Endothelial cell of umbilical vein (primary cell): ENCODE results near the gene AGFG2. TPM values are rescaled to one million over a fixed set of nuclear protein-coding genes. Genes with fewer than 3 reads are reported as not detected.

ENCODE experiments used
- BruUV-seq: library from RNA; stranded (reverse); fragments of 400-500 nt; replicated peaks from 2 replicates; lab custom pipeline; 2021; lab: Mats Ljungman, UMichigan
- CTCF ChIA-PET: fragments of 300-600, 350-600 bp; sonication (Branson Sonifier 250); formaldehyde crosslinking; loops from one replicate; lab custom pipeline; 2021; ENCODE audit warnings: antibody characterized with exemption, inconsistent platforms; lab: Charles Lee
- POLR2A ChIA-PET: fragments of 300-600, 350-600 bp; sonication (Branson Sonifier 250); formaldehyde crosslinking; loops from one replicate; lab custom pipeline; 2021; ENCODE audit warnings: antibody characterized with exemption, inconsistent platforms; lab: Charles Lee
- DNase-seq: peaks from one replicate; pipeline ENCODE4 v3.0.0-alpha.2; 2011; ENCODE audit warnings: low read depth, low spot score
- FAIRE-seq: peaks from 2 replicates; lab custom pipeline; 2011; peaks lifted over from hg19 to GRCh38; lab: Jason Lieb, UNC
- H2AFZ ChIP-seq: 2 replicates; pipeline ENCODE4 v1.6.0; 2012; ENCODE audit warnings: low read depth, low read length, control low read depth, inconsistent platforms
- H3K27ac ChIP-seq: 2 replicates; pipeline ENCODE4 v1.5.1; 2011; ENCODE audit warnings: low read depth, mild to moderate bottlenecking, control low read depth, low read length, moderate library complexity; ENCODE audit not compliant: insufficient read depth
- H3K27me3 ChIP-seq, 2 experiments: 2 replicates each; pipeline versions ENCODE4 v1.6.0 to v1.6.1; 2011; ENCODE audit warnings: low read length in 2 of 2, mixed read lengths in 1 of 2; ENCODE audit not compliant: control insufficient read depth in 2 of 2, insufficient read depth in 2 of 2
- H3K36me3 ChIP-seq, 2 experiments: 2 replicates in 1 of 2; 3 replicates in 1 of 2; pipeline ENCODE4 v1.5.1; 2011; ENCODE audit warnings: low read length in 2 of 2, mild to moderate bottlenecking in 1 of 2, moderate library complexity in 1 of 2; ENCODE audit not compliant: control insufficient read depth in 2 of 2, insufficient read depth in 2 of 2; ENCODE audit errors: extremely low read depth in 1 of 2
- H3K4me1 ChIP-seq: 3 replicates; pipeline ENCODE4 v1.5.1; 2011; ENCODE audit warnings: mild to moderate bottlenecking, low read length; ENCODE audit not compliant: control insufficient read depth, insufficient read depth; ENCODE audit errors: extremely low read depth
- H3K4me2 ChIP-seq: 2 replicates; pipeline ENCODE4 v1.6.1; 2011; ENCODE audit warnings: low read length, control low read depth, mixed read lengths; ENCODE audit not compliant: insufficient read depth
- H3K4me3 ChIP-seq, 3 experiments: fragments of 200-600 bp in 1 of 3; sonication (generic), shearing (Covaris generic) in 1 of 3; replicated peaks in 1 of 3; 2 replicates each; pipeline ENCODE4 v1.5.1; 2011 to 2016; ENCODE audit warnings: control low read depth in 3 of 3, low read length in 3 of 3, mild to moderate bottlenecking in 2 of 3, inconsistent platforms in 1 of 3, low read depth in 1 of 3, moderate library complexity in 1 of 3; ENCODE audit not compliant: insufficient read depth in 1 of 3
- H3K79me2 ChIP-seq: 2 replicates; pipeline ENCODE4 v1.6.0; 2012; ENCODE audit warnings: low read length, inconsistent platforms; ENCODE audit not compliant: control insufficient read depth, insufficient read depth
- H3K9ac ChIP-seq: replicated peaks from 2 replicates; pipeline ENCODE3; 2011; ENCODE audit warnings: low read length, control low read depth; ENCODE audit not compliant: insufficient read depth; ENCODE audit errors: extremely low read depth
- H3K9me1 ChIP-seq: replicated peaks from 3 replicates; pipeline ENCODE4 v1.6.0; 2011; ENCODE audit warnings: mild to moderate bottlenecking, low read length; ENCODE audit not compliant: control insufficient read depth, insufficient read depth; ENCODE audit errors: extremely low read depth
- H3K9me3 ChIP-seq: replicated peaks from 2 replicates; pipeline ENCODE4 v1.5.1; 2012; ENCODE audit warnings: low read length, inconsistent platforms; ENCODE audit not compliant: control insufficient read depth, insufficient read depth
- H4K20me1 ChIP-seq: replicated peaks from 2 replicates; pipeline ENCODE3; 2011; ENCODE audit warnings: mild to moderate bottlenecking, low read length; ENCODE audit not compliant: control insufficient read depth, insufficient read depth; ENCODE audit errors: extremely low read depth
- CTCF ChIP-seq, 2 donors: IDR thresholded peaks; 1 replicate in 1 of 2; 2 replicates in 1 of 2; pipeline ENCODE4 v1.5.1; 2011; ENCODE audit warnings: low read length in 2 of 2, mild to moderate bottlenecking in 2 of 2, moderate library complexity in 2 of 2, control low read depth in 1 of 2, inconsistent platforms in 1 of 2, low read depth in 1 of 2; ENCODE audit not compliant: insufficient read depth in 1 of 2; ENCODE audit errors: extremely low read depth in 1 of 2
- EZH2 ChIP-seq: IDR thresholded peaks from 2 replicates; pipeline ENCODE4 v1.6.1; 2012; ENCODE audit warnings: borderline replicate concordance, low read depth, mild to moderate bottlenecking, moderate library complexity, low read length, inconsistent platforms; ENCODE audit not compliant: severe bottlenecking
- FOS ChIP-seq: IDR thresholded peaks from 2 replicates; pipeline ENCODE4 v1.6.1; 2011; ENCODE audit warnings: mild to moderate bottlenecking, low read length, moderate library complexity, borderline replicate concordance; ENCODE audit not compliant: insufficient read depth
- GATA2 ChIP-seq: IDR thresholded peaks from 2 replicates; pipeline ENCODE4 v1.7.0; 2011; ENCODE audit warnings: low read depth, mild to moderate bottlenecking, moderate library complexity, mixed read lengths, low read length; ENCODE audit not compliant: insufficient read length, insufficient read depth
- JUN ChIP-seq: IDR thresholded peaks from 2 replicates; pipeline ENCODE4 v1.6.1; 2011; ENCODE audit warnings: borderline replicate concordance, low read depth; ENCODE audit not compliant: insufficient read length, insufficient read depth
- MAX ChIP-seq: IDR thresholded peaks from 2 replicates; pipeline ENCODE4 v1.6.1; 2011; ENCODE audit not compliant: insufficient read depth, insufficient read length
- MYC ChIP-seq: IDR thresholded peaks from one replicate; pipeline ENCODE4 v1.6.1; 2011; ENCODE audit warnings: mild to moderate bottlenecking, low read depth, low read length
- POLR2A ChIP-seq: IDR thresholded peaks from 2 replicates; pipeline ENCODE4 v1.6.1; 2012; ENCODE audit warnings: low read depth, mild to moderate bottlenecking, control low read depth, low read length
- POLR2AphosphoS5 ChIP-seq: IDR thresholded peaks from 2 replicates; pipeline ENCODE4 v1.6.1; 2012; ENCODE audit warnings: low read depth, mild to moderate bottlenecking, control low read depth, low read length, moderate library complexity; ENCODE audit not compliant: insufficient read depth
- dilution Hi-C: fragments of 300-500 bp; cut with MboI; formaldehyde crosslinking; loops from one replicate; pipeline ENCODE4 v1.15.0; 2019; ENCODE audit warnings: low sequenced_read_pairs; ENCODE audit not compliant: extremely low pct_ligation_motif_present
- intact Hi-C: fragments of 100-400 bp; cut with micrococcal nuclease; formaldehyde crosslinking; loops from one replicate; pipeline ENCODE4 v1.10.0; 2022
- polyA plus RNA-seq, 4 experiments: library from polyadenylated mRNA; depleted of rRNA in 3 of 4; stranded (reverse) in 3 of 4; unstranded in 1 of 4; fragments of >200 nt; gene quantifications; 2 replicates each; pipeline versions ENCODE4 v1.2.1 to v1.2.3, GENCODE V29; 2011 to 2012; ENCODE audit warnings: missing spikeins in 1 of 4
- total RNA-seq: library from RNA; stranded (reverse); gene quantifications from 2 replicates; pipeline ENCODE4 v1.2.3, GENCODE V29; 2021

The AGFG2 gene
- total and polyA plus RNA-seq, 2 donors (not counting 3 experiments of a cell fraction or from before 2014, with no cell fraction given): 33.6 to 44.6 TPM

GRCh38 chr7:100546129-100546925, 7.3 kb downstream of the AGFG2 start:
- FAIRE-seq (peak; percentile 90), DNase-seq (peak; percentile 86)
- H3K4me2 ChIP-seq: peak overlapping the region; percentile 81
- ChIA-PET CTCF (interaction anchor here (1.2 to 3.4 kb wide), 9 partner anchors 11 to 81 kb away, joined by 3 to 35 read pairs (median 8); partner anchors contain the start of gene NYAP1), POLR2A (interaction anchor here (1.4 to 2.0 kb wide), 3 partner anchors 13 to 118 kb away, joined by 3 to 6 read pairs (median 3); partner anchors contain the start of gene ZCWPW1)
- no peaks in the 10 kb centered on the region for H3K9me3 ChIP-seq
- H4K20me1 ChIP-seq: no peaks in the 10 kb centered on the region
- no peak for TF ChIP-seq EZH2
- TF ChIP-seq POLR2AphosphoS5: peak; percentile 63
- TF ChIP-seq MYC: no peak
- TF ChIP-seq JUN: peak; percentile 66
- peak; percentile 48 for TF ChIP-seq FOS
- peak; percentile 39 for TF ChIP-seq POLR2A
- TF ChIP-seq GATA2: peak; percentile 82
- TF ChIP-seq CTCF (IDR thresholded peaks at IDR 0.05; ENCODE audit: extremely low read depth in 1 of 2, insufficient read depth in 1 of 2, low read depth in 1 of 2, low read length in 2 of 2): no peak
- no peak for TF ChIP-seq MAX
- peak overlapping the region; percentile 94 for H3K27ac ChIP-seq
- peak overlapping the region; percentile 66 for H3K9ac ChIP-seq
- H3K4me3 ChIP-seq: peak overlapping the region in 1 of 3 experiments; percentile 20
- H2AFZ ChIP-seq: no peak overlapping the region
- H3K9me1 ChIP-seq: no peaks in the 10 kb centered on the region
- peaks cover 52% of the 10 kb centered on the region for H3K4me1 ChIP-seq
- H3K27me3 ChIP-seq: no peaks in the 10 kb centered on the region
- H3K36me3 ChIP-seq: peaks cover 2 to 4% of the 10 kb centered on the region in 2 experiments
- BruUV-seq: TSS peak; percentile 70
- dilution Hi-C loops (no loop called here), intact Hi-C loops (loop anchor here (1.0 kb wide), 3 partner anchors 8 to 117 kb away; partner anchors contain the start of genes MEPCE and TSC22D4)
- H3K79me2 ChIP-seq: peaks cover 20% of the 10 kb centered on the region
